T-helper 17 cell (primary cell): ENCODE measurements around the gene CCDC172. TPM values are rescaled to one million over a fixed set of nuclear protein-coding genes. Genes with fewer than 3 reads are reported as not detected.

Experiments used
- ATAC-seq: fragments of 150-1000 bp; cut with Tn5 transposase; 2 replicates; pipeline ENCODE4 v1.10.0; 2021; ENCODE audit warnings: mild to moderate bottlenecking, moderate library complexity
- DNase-seq, 3 donors: peaks; one replicate each; pipeline versions ENCODE4 v3.0.0 to v3.0.0-alpha.2; 2020 to 2021
- H3K9me3 ChIP-seq: one replicate; pipeline ENCODE4 v1.7.0; 2013; ENCODE audit warnings: low read length, mild to moderate bottlenecking; ENCODE audit not compliant: control insufficient read depth, poor library complexity, severe bottlenecking
- H3K27ac Mint-ChIP-seq: one replicate; pipeline ENCODE4 v1.8.0; 2022; ENCODE audit warnings: mild to moderate bottlenecking, moderate library complexity, mixed read lengths
- H3K27me3 Mint-ChIP-seq: one replicate; pipeline ENCODE4 v1.8.0; 2022; ENCODE audit warnings: mixed read lengths
- H3K36me3 Mint-ChIP-seq: one replicate; pipeline ENCODE4 v1.8.0; 2022; ENCODE audit warnings: low read depth, mixed read lengths
- H3K4me1 Mint-ChIP-seq: one replicate; pipeline ENCODE4 v1.8.0; 2022; ENCODE audit warnings: mild to moderate bottlenecking, mixed read lengths
- H3K4me3 Mint-ChIP-seq: one replicate; pipeline ENCODE4 v1.8.0; 2022; ENCODE audit warnings: mild to moderate bottlenecking, moderate library complexity, mixed read lengths
- total RNA-seq, 4 donors: library from RNA in 2 of 4; stranded (reverse) in 2 of 4; gene quantifications; one replicate each; pipeline ENCODE4 v1.2.3 and lab custom pipeline; 2022 to 2026

CCDC172 gene
- total RNA-seq, 2 donors from 2014 or later = not detected

DNA sequence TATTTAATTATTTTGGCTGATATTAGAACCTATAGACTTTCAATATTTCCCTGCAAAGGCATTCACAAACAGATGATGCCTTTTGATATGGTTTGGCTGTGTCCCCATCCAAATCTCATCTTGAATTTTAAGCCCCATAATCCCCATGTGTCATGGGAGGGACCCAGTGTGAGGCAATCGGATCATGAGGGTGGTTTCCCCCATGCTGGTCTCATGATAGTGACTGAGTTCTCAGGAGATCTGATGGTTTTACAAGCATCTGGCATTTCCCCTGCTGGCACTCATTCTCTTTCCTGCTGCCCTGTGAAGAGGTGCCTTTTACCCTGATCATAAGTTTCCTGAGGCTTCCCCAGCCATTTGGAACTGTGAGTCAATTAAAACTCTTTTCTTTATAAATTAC is 94.1 kb downstream of the CCDC172 start:
- ATAC-seq = no peak
- Mint-ChIP-seq H3K27ac (no peak overlapping the region), H3K4me1 (no peaks in the 10 kb centered on the region), H3K27me3 (no peaks in the 10 kb centered on the region), H3K4me3 (no peak overlapping the region), H3K36me3 (no peaks in the 10 kb centered on the region)
- DNase-seq = no peak
- H3K9me3 ChIP-seq = no peaks in the 10 kb centered on the region

DNA sequence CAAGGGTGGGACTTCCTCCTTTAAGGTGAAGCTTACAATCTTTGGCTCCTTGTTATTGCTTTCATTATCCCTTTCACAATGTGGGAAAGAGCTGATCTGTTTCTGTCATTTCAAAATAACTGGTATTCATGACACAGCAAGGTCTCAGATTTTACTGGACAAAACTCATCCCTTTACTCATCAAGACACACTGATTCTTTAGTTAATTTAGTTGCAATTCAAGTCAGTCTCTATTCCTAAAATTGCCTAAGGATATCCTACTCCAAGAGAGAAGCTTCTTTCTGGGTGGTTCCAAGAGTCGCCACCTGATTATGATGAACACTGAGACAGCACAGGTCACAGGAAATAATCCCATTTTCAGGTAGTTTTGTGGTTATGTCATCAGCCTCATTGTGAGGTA is 97.6 kb downstream of the CCDC172 start:
- no peaks in the 10 kb centered on the region for H3K36me3 Mint-ChIP-seq
- peaks cover 5% of the 10 kb centered on the region for H3K27me3 Mint-ChIP-seq
- no peak overlapping the region for H3K27ac Mint-ChIP-seq
- DNase-seq (no peak), ATAC-seq (no peak)
- H3K9me3 ChIP-seq = no peaks in the 10 kb centered on the region
- H3K4me3 Mint-ChIP-seq = no peak overlapping the region
- no peaks in the 10 kb centered on the region for H3K4me1 Mint-ChIP-seq

DNA sequence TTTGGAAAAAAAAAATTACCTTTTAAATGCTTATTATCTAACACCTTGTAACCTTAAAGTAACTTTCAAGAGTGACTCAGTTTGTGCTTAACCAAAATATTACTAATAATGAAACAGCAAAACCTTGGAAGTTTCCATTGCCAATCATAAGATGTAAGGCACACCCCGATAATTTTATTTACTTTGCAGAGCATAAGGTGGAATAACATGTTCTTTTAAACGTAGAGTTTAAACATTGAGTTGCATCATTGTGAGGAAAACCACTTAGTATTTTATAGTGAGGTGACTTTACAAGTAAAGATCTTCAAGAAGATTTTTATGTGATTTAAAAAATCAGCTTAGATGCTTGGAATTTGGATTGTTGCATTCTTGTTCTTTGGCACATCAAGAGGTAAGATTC is 103.4 kb downstream of the CCDC172 start, which contains the start of gene PNLIPRP3:
TSS of gene PNLIPRP3 (plus strand) at position 177 of the 400 bp plus-strand sequence. CDS start at position 343, 166 bp downstream.
- ATAC-seq (no peak), DNase-seq (no peak)
- no peak within 1 kb of the TSS for H3K27ac Mint-ChIP-seq
- H3K4me1 Mint-ChIP-seq = no peaks in the 10 kb centered on the region
- H3K27me3 Mint-ChIP-seq = peaks cover 5% of the 10 kb centered on the region
- no peaks in the 10 kb centered on the region for H3K9me3 ChIP-seq
- no peaks in the 10 kb centered on the region for H3K36me3 Mint-ChIP-seq
- H3K4me3 Mint-ChIP-seq = no peak within 1 kb of the TSS

DNA sequence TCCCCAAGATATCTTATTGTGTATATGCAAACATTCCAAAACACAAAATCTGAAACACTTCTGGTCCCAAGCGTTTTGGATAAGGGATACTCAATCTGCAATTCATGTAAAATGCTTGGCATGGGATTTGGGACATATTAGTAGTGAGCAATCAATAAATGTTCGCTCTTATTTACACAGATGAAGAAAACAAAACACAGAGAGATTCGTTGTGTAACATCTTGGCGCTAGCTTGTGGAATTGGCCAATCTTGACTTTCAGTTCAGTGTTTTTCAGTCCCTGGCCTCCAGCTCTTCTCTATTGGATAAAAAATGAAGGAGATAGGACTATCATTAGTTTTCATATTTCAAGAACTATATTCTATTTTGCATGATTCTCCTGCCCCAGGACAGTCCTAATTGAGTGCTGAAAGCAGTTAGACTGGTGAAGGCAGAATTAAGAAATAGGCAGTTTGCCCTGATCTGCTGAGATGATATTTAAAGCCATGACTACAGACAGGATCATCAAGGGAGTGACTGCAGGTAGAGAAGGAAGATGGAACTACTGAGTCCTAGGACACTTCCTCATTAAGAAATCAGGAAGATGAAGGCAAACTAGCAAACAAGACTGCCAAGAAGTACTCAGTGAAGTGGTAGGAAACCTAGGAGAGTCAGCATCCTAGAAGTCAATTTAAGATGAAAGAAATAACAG is 105.2 kb downstream of the CCDC172 start:
- Mint-ChIP-seq H3K27me3 (no peaks in the 10 kb centered on the region), H3K4me1 (no peaks in the 10 kb centered on the region), H3K27ac (no peak overlapping the region), H3K4me3 (no peak overlapping the region), H3K36me3 (no peaks in the 10 kb centered on the region)
- no peak for ATAC-seq
- H3K9me3 ChIP-seq = no peaks in the 10 kb centered on the region
- no peak for DNase-seq

Other genes starting within 250 kb of the CCDC172 start
- not detected for gene GFRA1, start 51.2 kb upstream of the CCDC172 start, total RNA-seq
- not detected for gene PNLIPRP3, start 103.4 kb downstream of the CCDC172 start, total RNA-seq
- gene PNLIP, start 221.5 kb downstream of the CCDC172 start, total RNA-seq = not detected